ENCODE measurements around the gene TBC1D26.
"Not testable (repeated sequence)": the region's sequence is repeated elsewhere in the genome, so short reads cannot be mapped to it uniquely, and the experiment has no call there.

TBC1D26 gene

DNA sequence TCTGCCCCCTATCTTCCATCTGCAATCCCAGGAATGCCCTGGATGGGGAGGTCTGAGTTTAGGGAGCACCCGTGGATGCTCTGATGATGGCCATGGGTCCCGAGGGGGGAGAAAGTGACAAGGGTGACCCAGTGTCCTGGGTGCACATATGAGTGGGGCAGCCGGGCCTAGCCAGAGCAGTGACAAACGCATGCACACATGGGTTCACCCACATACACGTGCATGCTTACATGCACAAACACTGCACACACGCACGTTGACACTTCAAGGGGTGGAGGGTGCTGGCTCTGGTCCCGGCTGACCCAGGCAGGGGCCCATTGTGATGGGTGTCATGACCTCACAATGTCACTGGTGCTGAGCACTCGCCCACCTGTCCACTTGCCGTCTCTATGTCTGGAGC, at the start of gene TBC1D26:
TSS of gene TBC1D26 (plus strand) at position 384 of the 400 bp plus-strand sequence. CDS start 3,066 bp downstream, outside the sequence.
- not testable (repeated sequence) for DNase-seq

DNA sequence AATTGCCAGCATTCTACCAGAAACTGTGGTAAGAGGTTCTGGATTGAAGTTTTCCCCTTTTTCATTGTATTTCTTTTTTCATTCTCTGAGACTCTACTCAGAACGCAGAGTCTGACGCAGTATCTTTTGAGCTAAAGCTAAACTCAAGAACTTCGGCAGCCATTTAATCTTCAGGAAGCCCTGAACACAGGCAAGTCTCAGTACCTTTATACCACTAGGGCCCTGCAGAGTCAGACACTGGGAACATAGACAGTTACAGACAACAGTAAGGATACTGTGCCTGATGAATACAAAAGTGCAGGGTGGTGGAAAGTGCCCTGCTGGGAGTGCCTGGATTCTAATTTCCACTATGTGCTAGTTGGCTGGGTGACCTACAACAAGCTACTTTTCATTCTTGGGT, 48.9 kb upstream of the TBC1D26 start:
- DNase-seq: not testable (repeated sequence)

DNA sequence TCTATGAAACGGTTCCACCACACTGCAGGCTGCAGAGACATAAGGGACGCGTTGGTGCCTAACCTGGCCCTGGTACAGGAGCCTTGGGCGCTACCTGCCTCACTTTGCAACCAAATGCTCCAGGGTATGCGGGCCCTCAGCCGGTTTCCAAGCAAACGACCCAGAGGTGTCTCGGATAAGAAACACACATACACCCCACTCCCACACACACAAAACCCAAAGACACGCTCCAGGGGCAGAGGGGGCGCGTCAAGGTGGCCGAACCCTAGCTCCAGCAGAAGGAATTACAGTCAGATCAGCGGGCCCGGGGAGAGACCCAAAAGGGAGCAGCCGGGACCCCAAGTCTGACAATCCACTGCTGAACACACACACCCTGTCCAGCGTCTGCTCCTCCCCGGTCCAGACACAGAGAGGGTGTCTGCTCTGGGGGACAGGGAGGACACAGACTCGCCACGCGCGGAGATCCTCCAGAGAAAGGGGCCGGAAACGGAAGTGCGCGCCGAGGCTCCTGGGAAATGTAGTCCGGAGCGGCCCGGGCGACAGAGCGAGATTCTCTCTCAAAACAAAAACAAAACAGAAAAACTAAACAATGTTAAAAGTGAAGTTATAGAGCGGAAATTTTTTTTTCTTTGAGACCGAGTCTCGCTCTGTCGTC, 48.1 kb upstream of the TBC1D26 start, which contains the start of gene TRIM16:
TSS of gene TRIM16 (minus strand) at position 488 of the 655 bp plus-strand sequence. CDS start 32,702 bp downstream, outside the sequence.
- peak; percentile 83 for DNase-seq

DNA sequence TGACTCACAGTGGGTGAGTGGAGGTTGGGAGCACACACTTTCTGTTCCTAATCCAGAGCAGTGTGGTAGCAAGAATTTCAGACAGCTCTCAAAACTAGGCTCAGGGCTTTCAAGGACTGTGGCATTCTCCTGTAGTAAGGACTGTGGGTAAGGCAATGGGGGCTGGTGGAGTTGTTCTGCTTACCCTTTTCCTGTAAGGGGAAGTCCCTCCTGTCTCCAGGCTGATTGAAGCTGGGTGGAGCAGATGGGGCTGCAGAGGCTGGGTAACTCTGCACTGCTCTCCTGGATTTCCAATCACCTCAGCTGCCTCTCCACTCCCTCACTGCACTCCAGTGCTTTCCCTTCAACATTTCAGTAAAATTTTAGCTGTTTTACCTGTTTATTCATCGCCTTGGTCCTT, 44.6 kb upstream of the TBC1D26 start:
- DNase-seq: not testable (repeated sequence)

DNA sequence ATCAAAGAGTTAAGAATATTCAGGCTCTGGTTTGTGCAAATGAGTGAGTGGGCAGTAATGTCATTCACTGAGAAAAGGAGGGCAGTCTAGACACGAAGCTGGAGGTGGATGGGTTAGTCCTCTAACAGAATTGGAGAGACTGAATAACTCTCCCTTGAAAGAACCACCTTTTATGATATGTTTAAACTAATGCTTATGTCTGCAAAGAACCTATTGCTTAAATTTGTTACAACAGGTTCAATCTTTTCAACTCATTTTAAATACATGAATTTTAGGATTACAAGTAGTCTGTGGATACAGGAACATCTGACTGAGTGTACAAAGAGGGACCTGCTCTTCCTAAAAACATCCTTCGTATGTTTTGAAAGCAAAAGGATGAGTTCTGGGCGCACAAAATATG, 33.1 kb upstream of the TBC1D26 start:
- not testable (repeated sequence) for DNase-seq

DNA sequence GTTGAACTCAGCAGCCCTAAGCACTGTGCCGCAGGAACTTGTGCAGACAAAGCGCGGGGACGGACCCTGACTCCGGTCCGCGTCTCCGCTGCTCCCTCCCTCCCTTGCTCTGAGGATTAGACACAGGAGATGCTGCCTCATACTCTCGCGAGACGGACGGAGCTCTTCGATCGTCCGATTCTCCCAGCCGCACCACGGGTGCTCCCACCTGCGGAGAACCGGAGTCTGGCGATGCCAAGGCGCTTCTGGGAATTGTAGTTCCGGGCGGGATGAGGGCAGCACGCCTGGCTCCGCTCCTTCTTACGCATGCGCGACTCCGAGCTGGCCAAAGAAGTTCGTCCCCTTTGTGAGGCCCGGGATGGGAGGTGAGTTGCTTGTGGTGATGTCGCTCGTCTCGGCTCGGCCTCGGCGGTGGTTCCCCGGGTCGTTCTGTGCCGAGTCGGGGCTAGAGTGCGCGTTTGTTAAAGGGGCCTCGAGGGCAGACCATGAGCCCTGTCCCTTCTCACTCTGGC, 32.6 kb upstream of the TBC1D26 start, which contains the start of gene ZNF286A:
TSS of gene ZNF286A (plus strand) at position 340 of the 512 bp plus-strand sequence. CDS start 578 bp downstream, outside the sequence.
- peak; percentile 86 for DNase-seq

DNA sequence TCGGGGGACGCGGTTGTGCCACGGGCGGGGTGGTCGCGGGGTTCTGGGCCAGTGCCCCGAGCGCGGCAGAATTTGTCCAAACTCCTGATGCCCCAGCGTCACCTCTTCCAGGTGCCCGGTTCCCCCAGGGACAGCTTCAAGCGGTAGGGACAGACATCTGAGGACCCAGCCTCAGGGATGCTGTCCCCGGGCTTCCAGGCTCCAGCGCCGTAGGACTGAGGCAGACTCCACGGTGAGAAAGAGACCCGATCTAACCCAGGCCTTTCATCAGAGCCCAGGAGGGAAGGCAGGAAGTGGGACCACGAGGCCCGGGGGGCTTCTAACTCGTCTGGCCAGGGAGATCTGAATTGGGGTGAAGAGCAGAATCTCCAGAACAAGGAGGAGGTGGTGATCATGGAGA, 32.1 kb upstream of the TBC1D26 start:
- DNase-seq: not testable (repeated sequence)

DNA sequence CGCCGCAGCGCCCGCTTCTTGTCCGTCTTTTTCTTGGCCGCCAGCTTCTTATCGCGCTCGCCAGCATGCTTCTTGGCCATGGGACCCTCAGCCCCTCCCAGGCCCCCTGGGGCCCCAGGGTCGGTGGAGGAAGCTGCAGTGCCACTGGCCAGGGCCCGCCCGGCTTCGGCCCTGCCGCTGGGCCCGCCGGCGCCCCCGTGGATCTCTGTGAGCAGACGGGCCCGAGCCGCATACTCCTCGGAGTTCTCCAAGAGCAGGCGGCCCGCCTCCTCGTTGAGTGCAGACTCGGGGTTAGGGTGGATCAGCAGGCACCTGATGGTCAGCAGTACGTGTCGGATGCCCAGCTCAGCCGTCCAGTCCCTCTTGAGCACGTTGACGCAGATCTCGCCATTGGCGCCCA, 27.8 kb upstream of the TBC1D26 start:
- not testable (repeated sequence) for DNase-seq

DNA sequence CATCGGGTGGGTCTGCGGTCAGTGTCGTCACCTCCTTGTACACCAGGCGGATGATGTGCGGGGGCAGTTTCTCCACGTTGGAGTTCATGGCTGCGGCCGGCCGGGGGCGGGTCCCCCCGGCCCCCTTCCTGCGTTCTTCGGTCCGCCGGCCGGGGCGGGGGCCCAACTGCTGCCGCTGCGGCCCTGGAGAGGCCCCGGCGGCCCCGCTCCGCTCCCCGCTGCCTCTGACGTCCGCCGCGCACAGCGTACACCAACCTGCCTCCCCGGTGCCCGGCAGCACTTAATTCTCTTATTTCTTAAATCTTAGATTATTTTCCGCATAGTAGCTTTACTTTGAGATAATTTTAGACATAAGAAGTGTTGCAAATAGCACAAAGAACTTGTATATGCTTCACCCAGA, 27.3 kb upstream of the TBC1D26 start:
- not testable (repeated sequence) for DNase-seq

DNA sequence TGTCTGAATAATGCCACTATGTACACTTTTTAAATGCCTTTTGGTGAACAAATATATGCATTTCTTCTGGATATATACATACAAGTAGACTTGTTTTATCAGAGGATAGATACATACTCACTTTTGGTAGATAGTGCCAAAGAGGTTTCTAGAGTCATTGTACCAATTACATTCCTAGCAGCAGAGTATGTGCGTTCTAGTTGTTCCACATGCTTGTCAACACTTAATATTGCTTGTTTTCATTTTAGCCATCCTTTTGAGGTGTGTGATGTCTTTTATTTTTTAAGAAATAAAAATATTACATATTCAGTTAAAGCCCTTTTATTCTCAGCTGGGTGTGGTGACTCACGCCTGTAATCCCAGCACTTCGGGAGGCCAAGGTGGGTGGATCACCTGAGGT, 23.2 kb upstream of the TBC1D26 start:
- DNase-seq: not testable (repeated sequence)

DNA sequence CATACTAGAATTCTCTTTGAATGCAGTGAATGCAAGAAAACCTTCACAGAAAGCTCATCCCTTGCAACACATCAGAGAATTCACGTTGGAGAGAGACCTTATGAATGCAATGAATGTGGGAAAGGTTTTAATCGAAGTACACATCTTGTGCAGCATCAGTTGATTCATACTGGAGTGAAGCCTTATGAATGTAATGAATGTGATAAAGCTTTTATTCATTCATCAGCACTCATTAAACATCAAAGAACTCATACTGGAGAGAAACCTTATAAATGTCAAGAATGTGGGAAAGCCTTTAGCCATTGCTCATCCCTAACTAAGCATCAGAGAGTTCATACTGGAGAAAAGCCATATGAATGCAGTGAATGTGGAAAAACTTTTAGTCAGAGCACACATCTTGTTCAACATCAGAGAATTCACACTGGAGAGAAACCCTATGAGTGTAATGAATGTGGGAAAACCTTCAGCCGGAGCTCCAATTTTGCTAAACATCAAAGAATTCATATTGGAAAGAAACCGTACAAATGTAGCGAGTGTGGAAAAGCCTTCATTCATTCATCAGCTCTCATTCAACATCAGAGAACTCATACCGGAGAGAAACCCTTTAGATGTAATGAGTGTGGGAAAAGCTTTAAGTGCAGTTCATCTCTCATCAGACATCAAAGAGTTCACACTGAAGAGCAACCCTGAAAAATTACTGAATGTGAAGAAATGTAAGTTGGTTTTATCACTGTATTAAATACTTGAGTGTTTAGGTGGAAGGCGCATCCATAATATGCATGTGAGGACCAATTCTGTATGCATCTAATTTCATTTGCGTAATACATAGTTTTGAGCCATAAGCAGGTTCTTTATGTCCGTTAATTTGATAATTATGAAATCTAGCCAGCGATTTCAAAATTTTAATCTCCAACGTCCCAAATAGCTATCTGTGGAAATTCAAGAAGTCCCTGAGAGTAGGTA, 15.2 kb upstream of the TBC1D26 start:
- not testable (repeated sequence) for DNase-seq

DNA sequence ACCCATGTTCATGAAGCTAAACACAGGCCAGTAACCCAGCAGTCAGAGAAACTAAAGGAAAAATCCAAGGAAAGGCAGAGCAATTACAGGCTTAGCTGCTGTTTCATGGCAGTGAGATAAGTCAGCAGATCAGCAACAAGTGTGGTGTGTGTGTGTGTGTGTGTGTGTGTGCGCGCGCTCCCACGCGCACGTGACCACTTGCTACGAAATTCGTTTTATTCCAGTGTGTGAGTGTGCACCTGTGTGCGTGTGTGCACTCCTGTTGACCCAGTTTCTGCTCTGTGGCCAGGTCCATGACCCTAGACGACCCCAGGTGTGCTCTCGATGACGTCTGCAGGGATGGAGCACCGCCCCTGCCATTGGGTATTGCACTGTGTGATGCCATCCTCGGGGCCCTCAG, 1.5 kb upstream of the TBC1D26 start:
- not testable (repeated sequence) for DNase-seq

DNA sequence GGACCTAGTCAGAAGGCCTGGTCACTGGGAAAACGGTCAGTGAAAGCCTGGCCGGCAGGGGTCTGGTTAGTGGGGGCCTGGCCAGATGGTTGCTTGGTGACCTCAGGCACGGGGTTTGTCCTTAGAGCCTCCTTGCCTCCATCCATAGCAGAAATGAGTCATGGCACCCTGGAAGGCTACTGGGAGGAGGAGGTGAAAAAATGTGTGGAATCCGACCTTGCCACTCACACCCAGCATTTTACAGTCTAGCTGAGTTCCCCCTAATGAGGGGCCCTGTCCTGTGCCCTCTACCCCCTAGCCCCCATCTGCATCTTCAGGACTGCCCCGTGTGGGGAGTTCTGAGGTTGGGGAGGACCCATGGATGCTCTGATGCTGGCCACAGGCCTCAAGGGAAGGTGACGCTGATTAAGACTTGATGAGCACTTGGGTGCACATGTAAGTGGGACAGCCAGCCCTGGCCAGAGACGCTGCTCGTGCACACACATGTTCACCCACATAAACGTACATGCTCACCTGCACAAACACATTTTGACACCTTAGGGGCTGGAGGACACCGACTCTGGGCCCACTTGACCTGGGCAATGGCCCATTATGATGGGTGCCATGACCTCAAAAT, 1.2 kb downstream of the TBC1D26 start:
- DNase-seq: not testable (repeated sequence)

DNA sequence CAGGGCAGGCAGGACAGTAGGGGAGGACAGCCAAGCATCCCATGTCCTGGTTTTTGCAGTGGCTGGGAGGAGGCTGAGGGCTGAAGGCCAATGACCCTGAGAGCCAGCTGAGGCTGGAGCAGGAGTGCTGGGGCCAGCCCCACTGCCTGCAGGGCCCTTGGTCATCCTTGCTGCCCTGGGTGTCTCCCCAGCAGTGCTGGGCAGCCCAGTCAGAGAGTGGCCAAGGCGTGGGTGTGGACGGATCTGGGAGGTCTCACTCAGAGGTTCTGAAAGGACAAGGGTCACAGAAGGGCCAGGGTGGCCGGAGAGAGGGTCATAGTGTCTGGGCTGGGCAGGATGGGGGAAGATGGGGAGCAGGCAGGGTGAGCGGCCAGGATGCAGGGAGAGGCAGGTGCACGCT, 4.5 kb downstream of the TBC1D26 start:
- DNase-seq: not testable (repeated sequence)

DNA sequence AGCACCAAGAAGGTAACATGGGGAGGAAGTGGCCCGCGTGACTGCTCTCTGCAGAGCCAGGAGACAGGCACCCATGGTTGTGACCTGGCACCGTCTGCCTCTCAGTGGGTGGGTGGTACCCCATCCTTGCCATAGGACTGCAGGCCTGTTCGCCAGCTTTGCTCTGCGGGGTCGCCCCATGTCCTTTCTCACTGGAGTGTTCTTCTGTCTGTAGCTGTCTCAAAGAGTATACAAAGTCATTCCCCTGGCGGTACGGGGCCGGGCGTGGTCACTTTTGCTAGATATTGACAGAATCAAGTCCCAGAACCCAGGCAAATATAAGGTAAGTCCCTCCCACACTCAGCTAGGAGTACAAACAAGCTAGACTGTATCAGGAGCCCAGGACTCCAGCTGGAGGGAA, 6.0 kb downstream of the TBC1D26 start:
- DNase-seq: no peak

DNA sequence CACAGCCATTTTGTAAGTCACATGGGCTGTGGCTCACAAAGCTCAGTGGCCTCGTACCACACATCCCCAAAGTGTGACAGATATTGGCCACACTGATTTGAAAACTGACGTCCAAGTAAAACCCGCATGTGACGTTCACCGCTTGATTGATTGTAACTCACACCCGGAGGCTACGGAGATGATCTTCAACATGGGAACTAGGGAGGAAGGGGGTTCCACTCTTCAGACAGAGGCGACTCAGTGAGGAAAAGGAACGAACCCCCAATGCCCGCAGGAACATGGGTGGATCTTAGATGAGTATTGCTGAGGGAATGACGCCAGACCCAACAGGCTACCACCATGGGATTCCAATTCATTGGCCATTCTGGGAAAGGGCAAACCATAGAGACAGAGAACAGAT, 7.2 kb downstream of the TBC1D26 start:
- not testable (repeated sequence) for DNase-seq

DNA sequence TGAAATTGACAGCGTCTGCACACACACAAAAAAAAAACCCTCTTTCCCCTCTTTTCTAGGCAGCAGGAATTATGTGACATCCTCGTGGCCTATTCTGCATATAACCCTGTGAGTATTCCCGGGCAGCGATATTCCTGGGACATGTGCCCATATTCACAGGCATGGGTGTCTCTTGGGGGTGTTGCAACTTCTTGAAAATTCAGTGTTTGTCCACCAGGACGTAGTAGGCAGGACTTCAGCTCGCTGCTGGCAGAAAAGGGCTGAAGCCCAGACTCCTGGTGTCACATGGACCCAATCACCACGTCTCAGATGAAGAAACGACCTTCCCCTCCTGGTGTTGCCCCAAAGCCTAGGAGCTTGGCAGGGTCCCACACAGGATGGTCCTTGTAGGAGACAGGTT, 8.0 kb downstream of the TBC1D26 start:
- DNase-seq: not testable (repeated sequence)

DNA sequence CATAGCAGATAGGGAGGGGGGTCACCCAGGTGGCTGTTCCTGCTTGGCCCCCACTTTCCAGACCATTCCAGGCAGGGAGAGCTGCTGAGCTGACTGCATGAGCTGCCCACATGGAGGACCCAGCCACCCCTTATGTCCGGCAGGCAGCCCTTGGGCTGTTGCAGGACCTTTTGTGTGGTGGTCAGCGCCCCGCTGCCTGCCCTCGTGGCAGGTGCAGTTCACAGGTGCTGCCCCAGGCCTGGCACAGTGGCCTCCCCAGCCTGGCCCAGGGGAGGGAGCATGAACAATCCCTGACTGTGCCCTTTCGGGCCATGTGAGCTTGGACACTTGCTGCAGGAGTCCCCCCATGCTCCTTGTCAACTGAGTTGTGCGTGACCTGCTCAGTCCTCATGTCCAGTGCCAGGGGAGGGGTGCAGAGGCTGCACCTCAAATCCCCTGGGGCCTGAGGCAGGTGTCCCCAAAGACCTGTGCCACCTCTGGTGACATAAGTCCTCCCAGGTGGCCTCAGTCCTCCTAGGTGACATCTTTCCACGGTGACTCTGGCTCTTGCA, 8.6 kb downstream of the TBC1D26 start:
- DNase-seq: no peak

DNA sequence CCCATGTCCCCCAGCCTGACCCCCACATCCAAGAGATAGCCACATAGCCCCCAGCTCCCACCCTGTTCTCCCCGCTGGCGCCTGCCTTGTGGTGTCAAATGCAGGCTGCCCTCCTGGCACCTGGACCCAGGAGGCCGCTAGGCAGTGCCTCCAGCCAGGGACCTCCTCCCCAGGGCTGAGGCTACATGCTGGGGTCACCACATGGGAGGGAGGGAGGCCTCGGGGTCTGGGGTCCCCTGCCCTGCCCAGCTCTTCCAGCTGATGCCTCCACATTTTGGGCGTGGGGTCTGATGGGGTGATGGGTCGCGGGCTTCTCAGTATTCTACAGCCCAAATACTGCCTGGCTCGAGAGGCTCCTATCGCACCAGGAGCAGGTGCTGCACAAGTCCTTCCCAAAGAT, 9.5 kb downstream of the TBC1D26 start:
- no peak for DNase-seq

DNA sequence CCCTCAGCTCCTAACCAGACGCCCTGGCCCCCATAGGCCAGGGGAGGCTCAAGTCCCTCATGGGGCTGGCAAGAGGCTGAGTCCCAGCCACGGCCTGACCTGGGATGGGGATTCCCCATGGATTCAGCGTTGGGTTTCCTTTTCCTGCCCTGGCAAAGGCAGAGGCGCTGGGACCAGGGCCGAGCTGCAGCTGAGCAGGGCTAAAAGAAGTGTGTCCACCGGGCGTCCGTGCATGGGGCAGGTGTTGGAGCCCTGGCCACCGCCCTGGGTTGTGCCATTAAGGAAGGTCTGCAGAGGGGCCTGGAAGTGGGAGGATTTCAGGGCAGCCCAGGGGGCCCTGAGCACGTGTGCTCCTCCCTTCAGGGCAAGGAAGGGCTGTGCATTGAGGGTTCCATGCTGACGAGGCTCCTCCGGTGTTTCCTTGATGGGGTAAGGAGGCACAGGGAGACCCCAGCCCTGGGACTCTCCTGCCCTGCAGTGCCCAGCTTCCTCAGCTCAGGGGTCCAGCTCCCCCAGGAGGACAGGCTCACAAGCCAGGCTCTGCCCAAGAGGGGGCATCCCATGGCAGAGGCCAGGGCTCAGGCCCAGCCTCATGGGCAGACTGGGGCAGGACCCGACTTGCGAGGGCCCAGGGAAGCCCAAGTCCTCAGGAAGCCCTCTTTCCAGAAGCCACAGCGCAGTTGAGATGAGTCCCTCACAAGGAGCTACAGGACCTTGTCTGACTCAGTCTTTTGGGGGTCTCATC, 10.1 kb downstream of the TBC1D26 start:
- no peak for DNase-seq

DNA sequence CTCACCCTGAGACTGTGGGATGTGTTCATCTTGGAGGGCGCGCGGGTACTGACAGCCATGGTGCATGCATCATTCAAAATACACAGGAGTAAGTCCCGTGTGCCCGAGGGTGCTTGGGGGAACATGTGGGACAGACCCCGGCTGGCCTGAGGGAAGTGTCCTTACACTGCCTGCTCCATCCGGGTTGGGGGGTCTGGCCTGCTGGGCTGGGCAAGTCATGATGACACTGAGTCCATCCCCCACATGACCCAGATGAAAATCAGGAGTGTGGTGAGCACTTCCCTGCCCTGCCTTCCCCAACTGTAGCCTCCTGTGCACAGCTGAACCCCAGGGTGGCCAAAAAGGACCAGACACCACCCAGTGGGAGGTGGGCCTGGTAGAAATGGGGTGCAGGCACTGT, 10.8 kb downstream of the TBC1D26 start:
- DNase-seq: no peak

Data from activated T-cell treated with anti-CD3 and anti-CD28 coated beads, Interleukin-2, amount 50 U/mL, for 1 hour (primary cell).